ENCODE data around the gene UGT8. TPM values are rescaled to one million over a fixed set of nuclear protein-coding genes. Genes with fewer than 3 reads are reported as not detected.

Gene UGT8
- total RNA-seq, 1 donor from 2014 or later = 12.3 TPM

GRCh38 chr4:114600672-114601071 is 2.1 kb downstream of the UGT8 start:
- Histone ChIP-seq H3K36me3 (ENCODE audit: control insufficient read depth, insufficient read depth, low read length) (no peaks in the 10 kb centered on the region), H3K27me3 (ENCODE audit: control insufficient read depth, insufficient read depth, low read length) (no peaks in the 10 kb centered on the region), H3K4me3 (ENCODE audit: low read depth, low read length) (no peak overlapping the region)
- no peak for TF ChIP-seq CTCF (IDR thresholded peaks at IDR 0.05; ENCODE audit: insufficient read depth, low read length, poor library complexity, severe bottlenecking)
- no peak for DNase-seq (ENCODE audit: low read depth)

- Histone ChIP-seq H3K27me3 (ENCODE audit: control insufficient read depth, insufficient read depth, low read length) (no peaks in the 10 kb centered on the region), H3K36me3 (ENCODE audit: control insufficient read depth, insufficient read depth, low read length) (no peaks in the 10 kb centered on the region), H3K4me3 (ENCODE audit: low read depth, low read length) (no peak overlapping the region)
- DNase-seq (ENCODE audit: low read depth) = no peak
- no peak for TF ChIP-seq CTCF (IDR thresholded peaks at IDR 0.05; ENCODE audit: insufficient read depth, low read length, poor library complexity, severe bottlenecking)
Observed at GRCh38 chr4:114601304-114602052, 2.9 kb downstream of the UGT8 start.

- Histone ChIP-seq H3K4me3 (ENCODE audit: low read depth, low read length) (no peak overlapping the region), H3K27me3 (ENCODE audit: control insufficient read depth, insufficient read depth, low read length) (no peaks in the 10 kb centered on the region), H3K36me3 (ENCODE audit: control insufficient read depth, insufficient read depth, low read length) (no peaks in the 10 kb centered on the region)
- no peak for DNase-seq (ENCODE audit: low read depth)
- no peak for TF ChIP-seq CTCF (IDR thresholded peaks at IDR 0.05; ENCODE audit: insufficient read depth, low read length, poor library complexity, severe bottlenecking)
Observed at GRCh38 chr4:114603497-114603896, 4.9 kb downstream of the UGT8 start.

- TF ChIP-seq CTCF (IDR thresholded peaks at IDR 0.05; ENCODE audit: insufficient read depth, low read length, poor library complexity, severe bottlenecking) = no peak
- Histone ChIP-seq H3K36me3 (ENCODE audit: control insufficient read depth, insufficient read depth, low read length) (no peaks in the 10 kb centered on the region), H3K27me3 (ENCODE audit: control insufficient read depth, insufficient read depth, low read length) (no peaks in the 10 kb centered on the region), H3K4me3 (ENCODE audit: low read depth, low read length) (no peak overlapping the region)
- DNase-seq (ENCODE audit: low read depth) = no peak
Observed at GRCh38 chr4:114606245-114606644, 7.6 kb downstream of the UGT8 start.

- Histone ChIP-seq H3K27me3 (ENCODE audit: control insufficient read depth, insufficient read depth, low read length) (no peaks in the 10 kb centered on the region), H3K4me3 (ENCODE audit: low read depth, low read length) (no peak overlapping the region), H3K36me3 (ENCODE audit: control insufficient read depth, insufficient read depth, low read length) (no peaks in the 10 kb centered on the region)
- TF ChIP-seq CTCF (IDR thresholded peaks at IDR 0.05; ENCODE audit: insufficient read depth, low read length, poor library complexity, severe bottlenecking) = no peak
- no peak for DNase-seq (ENCODE audit: low read depth)
Observed at GRCh38 chr4:114607056-114607455, 8.4 kb downstream of the UGT8 start.

- no peaks in the 10 kb centered on the region for H3K27me3 ChIP-seq (ENCODE audit: control insufficient read depth, insufficient read depth, low read length)
- no peak overlapping the region for H3K4me3 ChIP-seq (ENCODE audit: low read depth, low read length)
- no peak for DNase-seq (ENCODE audit: low read depth)
- no peak for TF ChIP-seq CTCF (IDR thresholded peaks at IDR 0.05; ENCODE audit: insufficient read depth, low read length, poor library complexity, severe bottlenecking)
- H3K36me3 ChIP-seq (ENCODE audit: control insufficient read depth, insufficient read depth, low read length) = no peaks in the 10 kb centered on the region
Observed at GRCh38 chr4:114613560-114613959, 15.0 kb downstream of the UGT8 start.

Data from kidney epithelial cell (primary cell).